Measurements from ENCODE around the gene WNT11. TPM values are rescaled to one million over a fixed set of nuclear protein-coding genes. Genes with fewer than 3 reads are reported as not detected.

The WNT11 gene
- total and polyA plus RNA-seq, 12 donors = 3.8 to 88.2 (median 32.3) TPM

DNA sequence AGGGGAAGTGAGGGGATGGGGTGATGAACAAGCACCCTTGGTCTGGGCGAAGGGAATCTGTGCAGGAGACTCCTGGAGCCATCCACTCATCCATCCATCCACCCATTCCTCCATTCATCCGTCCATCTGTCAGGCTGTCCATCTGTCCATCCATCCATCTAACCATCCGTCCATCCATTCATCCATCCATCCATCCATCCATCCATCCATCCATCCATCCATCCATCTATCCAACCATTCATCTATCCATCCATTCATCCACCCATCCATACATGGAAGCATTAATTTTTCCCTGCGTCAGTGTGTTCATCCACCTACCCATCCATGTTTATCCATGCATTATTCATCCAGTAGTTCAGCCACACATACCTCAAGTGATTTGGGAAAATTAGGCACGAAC, 32.0 kb downstream of the WNT11 start:
- WGBS, 4 donors = 89 to 94% (median 93%) methylated on average over 5 of the region's 5 CpGs
- TF ChIP-seq POLR2A (IDR thresholded peaks at IDR 0.05) = no peak
- TF ChIP-seq, protein P1, sequence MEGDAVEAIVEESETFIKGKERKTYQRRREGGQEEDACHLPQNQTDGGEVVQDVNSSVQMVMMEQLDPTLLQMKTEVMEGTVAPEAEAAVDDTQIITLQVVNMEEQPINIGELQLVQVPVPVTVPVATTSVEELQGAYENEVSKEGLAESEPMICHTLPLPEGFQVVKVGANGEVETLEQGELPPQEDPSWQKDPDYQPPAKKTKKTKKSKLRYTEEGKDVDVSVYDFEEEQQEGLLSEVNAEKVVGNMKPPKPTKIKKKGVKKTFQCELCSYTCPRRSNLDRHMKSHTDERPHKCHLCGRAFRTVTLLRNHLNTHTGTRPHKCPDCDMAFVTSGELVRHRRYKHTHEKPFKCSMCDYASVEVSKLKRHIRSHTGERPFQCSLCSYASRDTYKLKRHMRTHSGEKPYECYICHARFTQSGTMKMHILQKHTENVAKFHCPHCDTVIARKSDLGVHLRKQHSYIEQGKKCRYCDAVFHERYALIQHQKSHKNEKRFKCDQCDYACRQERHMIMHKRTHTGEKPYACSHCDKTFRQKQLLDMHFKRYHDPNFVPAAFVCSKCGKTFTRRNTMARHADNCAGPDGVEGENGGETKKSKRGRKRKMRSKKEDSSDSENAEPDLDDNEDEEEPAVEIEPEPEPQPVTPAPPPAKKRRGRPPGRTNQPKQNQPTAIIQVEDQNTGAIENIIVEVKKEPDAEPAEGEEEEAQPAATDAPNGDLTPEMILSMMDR (IDR thresholded peaks at IDR 0.05) = no peak
- no peaks in the 10 kb centered on the region for H3K27me3 ChIP-seq
- no peaks in the 10 kb centered on the region for H3K4me1 ChIP-seq (replicated peaks in 1 of 2)
- no peaks in the 10 kb centered on the region for H3K9me3 ChIP-seq (replicated peaks in 1 of 3)
- no peak overlapping the region for H3K4me3 ChIP-seq
- no peak for DNase-seq
- no peak overlapping the region for H3K27ac ChIP-seq
- intact Hi-C loops (cut with DNase I) = no loop called here
- no peaks in the 10 kb centered on the region for H3K36me3 ChIP-seq (replicated peaks in 1 of 2)

DNA sequence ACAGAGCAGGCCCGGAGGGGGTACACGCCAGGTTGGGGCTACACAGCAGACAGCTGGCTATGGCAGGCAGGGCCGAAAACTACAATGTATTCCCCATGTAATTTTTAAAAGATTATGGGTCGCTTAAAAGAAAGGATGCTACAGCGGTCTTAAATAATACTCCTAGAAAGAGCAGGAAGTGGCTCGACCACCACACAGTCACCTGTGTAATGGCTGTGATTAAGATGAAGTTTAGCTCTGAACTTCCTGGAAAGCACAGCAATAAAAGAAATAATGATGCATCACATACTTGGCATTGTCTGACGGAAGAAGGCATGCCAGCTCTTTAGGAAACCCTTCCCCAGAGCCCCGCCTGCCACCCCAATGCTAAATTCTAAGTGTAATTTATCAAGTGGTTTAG, 32.6 kb downstream of the WNT11 start:
- H3K27ac ChIP-seq = no peak overlapping the region
- H3K27me3 ChIP-seq = no peaks in the 10 kb centered on the region
- no peak for TF ChIP-seq POLR2A (IDR thresholded peaks at IDR 0.05)
- TF ChIP-seq, protein P1 (IDR thresholded peaks at IDR 0.05) = no peak
- no peaks in the 10 kb centered on the region for H3K9me3 ChIP-seq (replicated peaks in 1 of 3)
- no peaks in the 10 kb centered on the region for H3K4me1 ChIP-seq (replicated peaks in 1 of 2)
- intact Hi-C loops (cut with DNase I) = no loop called here
- no peak for DNase-seq
- 89 to 95% (median 93%) methylated on average over 8 of the region's 8 CpGs for WGBS, 4 donors
- H3K36me3 ChIP-seq (replicated peaks in 1 of 2) = no peaks in the 10 kb centered on the region
- H3K4me3 ChIP-seq = no peak overlapping the region

DNA sequence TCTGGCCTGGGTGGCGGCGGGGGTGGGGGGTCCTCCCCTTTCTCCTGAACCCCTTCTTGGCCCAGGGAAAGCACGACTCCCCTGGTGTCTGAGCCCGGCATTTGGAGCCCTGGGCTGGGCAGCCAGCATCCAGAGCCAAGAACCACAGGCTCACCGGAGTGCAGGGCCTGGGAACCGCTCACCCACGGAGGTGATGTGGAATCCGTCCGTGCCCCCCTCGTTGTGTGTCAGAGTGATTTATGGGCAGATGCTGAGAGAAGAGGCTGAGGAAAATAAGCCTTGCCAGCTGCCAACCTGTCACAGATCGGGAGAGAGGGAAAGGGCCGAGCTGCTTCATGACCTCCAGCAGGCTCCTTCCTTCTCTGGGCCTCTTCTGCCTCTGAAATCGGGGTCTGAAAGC, 33.7 kb downstream of the WNT11 start:
- Histone ChIP-seq H3K4me1 (replicated peaks in 1 of 2) (no peaks in the 10 kb centered on the region), H3K27me3 (no peaks in the 10 kb centered on the region), H3K27ac (no peak overlapping the region), H3K4me3 (no peak overlapping the region), H3K9me3 (replicated peaks in 1 of 3) (no peaks in the 10 kb centered on the region), H3K36me3 (replicated peaks in 1 of 2) (no peaks in the 10 kb centered on the region)
- WGBS, 4 donors = 33 to 88% (median 70%) methylated on average over 4 to 13 of the region's 13 CpGs
- intact Hi-C loops (cut with DNase I) = no loop called here
- DNase-seq = no peak
- no peak for TF ChIP-seq POLR2A (IDR thresholded peaks at IDR 0.05)

DNA sequence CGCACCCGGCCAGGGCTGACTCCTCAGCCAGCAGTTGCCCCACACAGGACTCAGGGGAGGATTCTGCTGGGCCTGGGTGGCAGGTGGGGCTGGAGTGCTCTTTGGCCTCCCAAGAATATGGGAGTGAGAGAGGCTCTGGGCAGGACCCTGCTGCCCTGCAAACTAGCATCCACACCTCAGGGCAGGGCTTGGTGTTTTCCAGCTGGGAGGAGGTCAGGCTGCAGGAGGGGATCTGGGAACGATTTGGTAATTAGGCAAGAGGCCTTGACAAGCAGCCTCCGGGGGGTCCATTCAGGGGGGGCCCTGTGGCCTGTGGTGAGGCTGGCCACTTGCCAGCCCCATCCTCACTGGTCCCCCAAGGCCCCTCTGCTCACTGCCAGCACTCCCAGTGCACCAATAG, 35.8 kb downstream of the WNT11 start:
- no peak overlapping the region for H3K4me3 ChIP-seq
- intact Hi-C loops (cut with DNase I) = no loop called here
- TF ChIP-seq, protein P1 (IDR thresholded peaks at IDR 0.05) = no peak
- TF ChIP-seq POLR2A (IDR thresholded peaks at IDR 0.05) = no peak
- H3K27me3 ChIP-seq = no peaks in the 10 kb centered on the region
- no peaks in the 10 kb centered on the region for H3K4me1 ChIP-seq (replicated peaks in 1 of 2)
- no peak for DNase-seq
- H3K36me3 ChIP-seq (replicated peaks in 1 of 2) = no peaks in the 10 kb centered on the region
- WGBS, 4 donors = 33 to 65% (median 60%) methylated on average over 1 to 4 of the region's 4 CpGs
- H3K9me3 ChIP-seq (replicated peaks in 1 of 3) = no peaks in the 10 kb centered on the region
- H3K27ac ChIP-seq = no peak overlapping the region

DNA sequence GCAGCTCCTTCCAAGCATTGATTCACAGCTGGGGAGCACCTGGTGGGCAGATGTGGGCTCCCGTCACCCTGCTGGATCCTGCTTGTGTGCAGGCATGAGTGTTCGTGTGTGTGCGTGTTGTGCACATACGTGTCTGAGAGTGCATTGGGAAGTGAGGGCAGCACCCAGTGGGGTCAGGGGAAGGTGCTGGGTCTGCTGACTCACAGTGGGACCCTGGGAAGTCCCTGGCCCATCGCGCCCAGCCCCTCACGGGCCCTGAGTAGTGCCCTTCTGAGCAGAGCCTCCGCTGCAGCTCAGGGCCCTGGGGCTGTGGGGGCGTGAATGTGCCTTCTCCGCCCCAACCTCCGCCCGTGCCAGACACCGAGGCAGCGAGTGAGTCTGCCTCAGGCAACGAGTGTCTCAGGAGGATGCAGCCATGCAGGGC, 36.8 kb downstream of the WNT11 start:
- no peaks in the 10 kb centered on the region for H3K9me3 ChIP-seq (replicated peaks in 1 of 3)
- TF ChIP-seq, protein P1 (IDR thresholded peaks at IDR 0.05) = no peak
- TF ChIP-seq POLR2A (IDR thresholded peaks at IDR 0.05) = no peak
- WGBS, 4 donors = 80 to 95% (median 87%) methylated on average over 7 to 15 of the region's 15 CpGs
- no peak for DNase-seq
- intact Hi-C loops (cut with DNase I) = no loop called here
- no peaks in the 10 kb centered on the region for H3K36me3 ChIP-seq (replicated peaks in 1 of 2)
- no peak overlapping the region for H3K27ac ChIP-seq
- no peak overlapping the region for H3K4me3 ChIP-seq
- no peaks in the 10 kb centered on the region for H3K27me3 ChIP-seq
- no peaks in the 10 kb centered on the region for H3K4me1 ChIP-seq (replicated peaks in 1 of 2)

Measured in adrenal gland (tissue), 12 donors.